Naive thymus-derived CD4-positive, alpha-beta T cell (primary cell): ENCODE data around the gene GHR. TPM values are rescaled to one million over a fixed set of nuclear protein-coding genes. Genes with fewer than 3 reads are reported as not detected.

Experiments used
- ATAC-seq: fragments of 150-1000 bp; cut with Tn5 transposase; 2 replicates; pipeline ENCODE4 v1.10.0; 2021; ENCODE audit warnings: mild to moderate bottlenecking, moderate library complexity
- CTCF ChIA-PET: fragments of 350-600 bp; sonication (Branson Sonifier 250); formaldehyde crosslinking; loops from one replicate; lab custom pipeline; 2021; ENCODE audit warnings: antibody characterized with exemption; lab: Charles Lee
- POLR2A ChIA-PET: fragments of 350-600 bp; sonication (Branson Sonifier 250); formaldehyde crosslinking; loops from one replicate; lab custom pipeline; 2021; ENCODE audit warnings: antibody characterized with exemption, inconsistent platforms; lab: Charles Lee
- DNase-seq, 9 donors: peaks; one replicate each; pipeline versions ENCODE4 v3.0.0 to v3.0.0-alpha.2; 2020 to 2022; ENCODE audit warnings: mixed read lengths in 1 of 9
- H3K27ac ChIP-seq: one replicate; pipeline ENCODE4 v1.7.0; 2013; ENCODE audit warnings: mild to moderate bottlenecking, low read depth, low read length, moderate library complexity
- H3K27me3 ChIP-seq, 2 donors: one replicate each; pipeline ENCODE4 v1.7.0; 2013; ENCODE audit warnings: low read length in 2 of 2, mild to moderate bottlenecking in 2 of 2, moderate library complexity in 2 of 2; ENCODE audit not compliant: control insufficient read depth in 2 of 2, insufficient read depth in 2 of 2
- H3K36me3 ChIP-seq, 3 experiments: 1 replicate in 2 of 3; 2 replicates in 1 of 3; pipeline ENCODE4 v1.7.0; 2013; ENCODE audit warnings: low read length in 3 of 3, mild to moderate bottlenecking in 3 of 3, moderate library complexity in 1 of 3; ENCODE audit not compliant: insufficient read depth in 3 of 3, control insufficient read depth in 2 of 3
- H3K4me1 ChIP-seq, 2 donors: one replicate each; pipeline ENCODE4 v1.7.0; 2013; ENCODE audit warnings: low read length in 2 of 2, mild to moderate bottlenecking in 2 of 2, moderate library complexity in 1 of 2; ENCODE audit not compliant: control insufficient read depth in 2 of 2, insufficient read depth in 2 of 2
- H3K4me3 ChIP-seq: 2 replicates; pipeline ENCODE4 v1.7.0; 2013; ENCODE audit warnings: mild to moderate bottlenecking, low read length
- H3K9me3 ChIP-seq, 3 experiments: 1 replicate in 2 of 3; 2 replicates in 1 of 3; pipeline ENCODE4 v1.7.0; 2013; ENCODE audit warnings: low read length in 3 of 3; ENCODE audit not compliant: control insufficient read depth in 2 of 3
- H3K27ac Mint-ChIP-seq, 9 donors: one replicate each; pipeline ENCODE4 v1.8.0; 2020 to 2022; ENCODE audit warnings: mixed read lengths in 9 of 9, mild to moderate bottlenecking in 8 of 9, moderate library complexity in 5 of 9, inconsistent platforms in 2 of 9
- H3K27me3 Mint-ChIP-seq, 5 donors: one replicate each; pipeline ENCODE4 v1.8.0; 2021 to 2022; ENCODE audit warnings: mixed read lengths in 5 of 5, mild to moderate bottlenecking in 1 of 5
- H3K36me3 Mint-ChIP-seq, 5 donors: one replicate each; pipeline ENCODE4 v1.8.0; 2020 to 2022; ENCODE audit warnings: mixed read lengths in 5 of 5, mild to moderate bottlenecking in 3 of 5, inconsistent platforms in 1 of 5
- H3K4me1 Mint-ChIP-seq, 7 donors: one replicate each; pipeline ENCODE4 v1.8.0; 2020 to 2022; ENCODE audit warnings: mixed read lengths in 7 of 7, mild to moderate bottlenecking in 3 of 7, inconsistent platforms in 1 of 7
- H3K4me3 Mint-ChIP-seq, 10 donors: one replicate each; pipeline ENCODE4 v1.8.0; 2020 to 2022; ENCODE audit warnings: mild to moderate bottlenecking in 10 of 10, mixed read lengths in 10 of 10, moderate library complexity in 6 of 10, inconsistent platforms in 2 of 10
- H3K9me3 Mint-ChIP-seq, 11 donors: one replicate each; pipeline ENCODE4 v1.8.0; 2020 to 2022; ENCODE audit warnings: mixed read lengths in 11 of 11, mild to moderate bottlenecking in 4 of 11, inconsistent platforms in 1 of 11, moderate library complexity in 1 of 11
- intact Hi-C, 2 donors: fragments of 100-400 bp; cut with micrococcal nuclease; formaldehyde crosslinking; loops; one replicate each; pipeline ENCODE4 v1.15.1; 2023
- polyA plus RNA-seq, 2 donors: library from polyadenylated mRNA; unstranded; fragments of 300-500 nt; fragmentation: Illumina TruSeq; gene quantifications; one replicate each; pipeline ENCODE4 v1.2.3, GENCODE V29; 2021
- total RNA-seq, 6 experiments: library from RNA in 5 of 6; stranded (reverse) in 5 of 6; gene quantifications; 1 replicate in 5 of 6; 2 replicates in 1 of 6; pipeline ENCODE4 v1.2.3 and lab custom pipeline; 2021 to 2026

The GHR gene
- total RNA-seq (not detected), polyA plus RNA-seq (not detected), total RNA-seq (lab: John Stamatoyannopoulos, UW) (not detected)

DNA sequence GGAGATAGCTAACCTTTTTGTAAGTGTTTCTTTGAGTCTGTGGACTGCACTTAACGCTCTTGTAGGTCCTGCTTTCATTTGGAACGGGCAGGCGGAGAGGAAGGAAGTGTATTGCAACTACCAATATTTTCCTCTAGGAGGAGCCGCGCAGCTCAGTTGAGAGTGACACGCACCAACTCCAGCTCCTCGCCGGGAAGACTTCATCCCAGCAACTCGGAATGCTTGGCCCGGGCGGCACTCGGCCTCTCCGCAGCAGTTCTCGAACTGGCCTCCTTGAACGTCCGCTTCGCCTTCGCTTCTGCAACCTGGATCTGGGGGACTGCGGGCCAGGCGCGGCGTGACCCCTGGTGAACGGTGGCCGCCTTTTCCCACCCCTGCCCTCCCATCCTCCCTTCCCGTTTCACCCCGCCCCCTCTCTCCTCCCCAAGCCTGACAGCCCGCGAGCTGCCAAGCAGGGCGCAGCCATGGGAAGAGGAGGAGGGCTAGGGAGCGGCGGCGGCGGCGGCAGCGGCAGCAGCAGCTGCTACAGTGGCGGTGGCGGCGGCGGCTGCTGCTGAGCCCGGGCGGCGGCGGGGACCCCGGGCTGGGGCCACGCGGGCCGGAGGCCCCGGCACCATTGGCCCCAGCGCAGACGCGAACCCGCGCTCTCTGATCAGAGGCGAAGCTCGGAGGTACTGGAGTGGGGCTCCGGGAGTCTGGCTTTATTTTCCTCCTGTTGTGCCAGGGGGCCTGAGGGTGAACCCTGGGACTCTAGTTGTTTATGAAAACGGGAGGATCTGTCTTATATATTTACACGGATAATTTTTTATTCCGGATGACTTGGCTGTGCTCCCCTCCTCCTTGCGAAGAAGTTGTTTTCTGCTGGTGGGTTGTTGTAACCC, at the start of gene GHR:
GHR (plus strand) TSS at position 155 of the 881 bp plus-strand sequence. CDS start 142,436 bp downstream, outside the sequence.
- no peak within 1 kb of the TSS for H3K4me3 ChIP-seq
- POLR2A ChIA-PET = no interaction called here
- H3K36me3 ChIP-seq = no peaks in the 10 kb centered on the region
- no peaks in the 10 kb centered on the region for H3K9me3 ChIP-seq
- intact Hi-C loops = loop anchor here in 1 of 2 donors (1.0 kb wide), 2 partner anchors 344 to 466 kb away; no protein-coding TSS in a partner anchor
- H3K27me3 ChIP-seq = no peaks in the 10 kb centered on the region
- CTCF ChIA-PET = no interaction called here
- H3K4me1 ChIP-seq = no peaks in the 10 kb centered on the region
- Mint-ChIP-seq H3K4me1 (no peaks in the 10 kb centered on the region), H3K27ac (no peak within 1 kb of the TSS), H3K9me3 (peaks cover 0 to 11% (median 2%) of the 10 kb centered on the region in 11 donors), H3K27me3 (peaks cover 11 to 42% (median 26%) of the 10 kb centered on the region in 5 donors), H3K4me3 (peak within 1 kb of the TSS in 1 of 10 donors; percentile 9), H3K36me3 (no peaks in the 10 kb centered on the region)
- H3K27ac ChIP-seq = no peak within 1 kb of the TSS
- peak; percentile 61 for ATAC-seq
- peak in 2 of 9 donors; percentile 4 to 21 for DNase-seq

GRCh38 chr5:42374679-42375273, 48.5 kb upstream of the GHR start:
- intact Hi-C loops = no loop called here
- Histone ChIP-seq H3K9me3 (no peaks in the 10 kb centered on the region), H3K27me3 (no peaks in the 10 kb centered on the region), H3K4me3 (no peak overlapping the region), H3K27ac (no peak overlapping the region), H3K36me3 (no peaks in the 10 kb centered on the region), H3K4me1 (no peaks in the 10 kb centered on the region)
- H3K36me3 Mint-ChIP-seq = peaks cover 0 to 4% (median 0%) of the 10 kb centered on the region in 5 donors
- ChIA-PET CTCF (no interaction called here), POLR2A (no interaction called here)
- no peak overlapping the region for H3K27ac Mint-ChIP-seq
- no peaks in the 10 kb centered on the region for H3K4me1 Mint-ChIP-seq
- no peaks in the 10 kb centered on the region for H3K27me3 Mint-ChIP-seq
- H3K9me3 Mint-ChIP-seq = peaks cover 0 to 21% (median 6%) of the 10 kb centered on the region in 11 donors
- no peak overlapping the region for H3K4me3 Mint-ChIP-seq
- no peak for DNase-seq
- ATAC-seq = no peak

GRCh38 chr5:42377496-42377895, 45.7 kb upstream of the GHR start:
- Histone ChIP-seq H3K4me1 (no peaks in the 10 kb centered on the region), H3K27me3 (no peaks in the 10 kb centered on the region), H3K9me3 (no peaks in the 10 kb centered on the region), H3K36me3 (no peaks in the 10 kb centered on the region), H3K4me3 (no peak overlapping the region), H3K27ac (no peak overlapping the region)
- Mint-ChIP-seq H3K4me1 (no peaks in the 10 kb centered on the region), H3K27me3 (peaks cover 0 to 5% (median 0%) of the 10 kb centered on the region in 5 donors), H3K36me3 (peaks cover 0 to 4% (median 0%) of the 10 kb centered on the region in 5 donors), H3K27ac (no peak overlapping the region), H3K4me3 (no peak overlapping the region), H3K9me3 (peaks cover 0 to 21% (median 6%) of the 10 kb centered on the region in 11 donors)
- POLR2A ChIA-PET = no interaction called here
- CTCF ChIA-PET = no interaction called here
- intact Hi-C loops = no loop called here
- ATAC-seq (no peak), DNase-seq (no peak)

- H3K4me3 Mint-ChIP-seq = no peak overlapping the region
Observed at GRCh38 chr5:42381973-42382372, 41.3 kb upstream of the GHR start.

GRCh38 chr5:42387563-42387962, 35.7 kb upstream of the GHR start:
- Mint-ChIP-seq H3K36me3 (no peaks in the 10 kb centered on the region), H3K4me1 (no peaks in the 10 kb centered on the region), H3K4me3 (no peak overlapping the region), H3K27ac (no peak overlapping the region), H3K27me3 (peaks cover 0 to 5% (median 0%) of the 10 kb centered on the region in 5 donors), H3K9me3 (peaks cover 0 to 21% (median 4%) of the 10 kb centered on the region in 11 donors)
- H3K4me3 ChIP-seq = no peak overlapping the region
- CTCF ChIA-PET = no interaction called here
- POLR2A ChIA-PET = no interaction called here
- no peaks in the 10 kb centered on the region for H3K36me3 ChIP-seq
- peaks cover 0 to 2% (median 0%) of the 10 kb centered on the region in 3 experiments for H3K9me3 ChIP-seq
- no peaks in the 10 kb centered on the region for H3K27me3 ChIP-seq
- DNase-seq (no peak), ATAC-seq (no peak)
- H3K4me1 ChIP-seq = no peaks in the 10 kb centered on the region
- intact Hi-C loops = no loop called here
- no peak overlapping the region for H3K27ac ChIP-seq

More at GRCh38 chr5:42381973-42382372, 41.3 kb upstream of the GHR start:
- peaks cover 0 to 4% (median 0%) of the 10 kb centered on the region in 11 donors for H3K9me3 Mint-ChIP-seq
- ATAC-seq (no peak), DNase-seq (no peak)
- H3K4me1 Mint-ChIP-seq = no peaks in the 10 kb centered on the region
- intact Hi-C loops = no loop called here
- no peaks in the 10 kb centered on the region for H3K36me3 Mint-ChIP-seq
- Histone ChIP-seq H3K9me3 (no peaks in the 10 kb centered on the region), H3K27me3 (no peaks in the 10 kb centered on the region), H3K27ac (no peak overlapping the region), H3K4me3 (no peak overlapping the region), H3K4me1 (no peaks in the 10 kb centered on the region), H3K36me3 (no peaks in the 10 kb centered on the region)
- no peak overlapping the region for H3K27ac Mint-ChIP-seq
- CTCF ChIA-PET = no interaction called here
- H3K27me3 Mint-ChIP-seq = peaks cover 0 to 5% (median 0%) of the 10 kb centered on the region in 5 donors
- POLR2A ChIA-PET = no interaction called here

DNA sequence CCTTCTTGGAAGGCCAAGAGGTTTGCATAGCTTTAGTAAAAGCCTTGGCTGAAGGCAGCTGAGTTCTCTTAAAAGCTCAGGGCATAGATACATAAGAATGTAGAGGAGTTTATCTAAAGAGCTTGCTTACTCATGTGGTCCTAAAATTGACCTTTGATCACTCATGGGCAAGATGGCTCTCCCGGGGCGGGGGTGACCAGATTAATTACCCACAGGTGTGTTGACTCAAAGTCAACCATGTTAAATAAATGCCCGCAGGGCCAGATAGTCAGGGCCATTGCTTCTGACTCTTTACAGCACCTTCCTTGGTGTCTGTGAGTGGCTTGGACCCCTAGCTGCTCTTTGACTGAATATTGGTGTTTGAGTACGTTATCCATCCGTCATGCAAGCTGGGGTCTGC, 33.1 kb upstream of the GHR start:
- ChIA-PET CTCF (no interaction called here), POLR2A (no interaction called here)
- no peak overlapping the region for H3K4me3 Mint-ChIP-seq
- ATAC-seq (no peak), DNase-seq (no peak)
- Histone ChIP-seq H3K36me3 (no peaks in the 10 kb centered on the region), H3K4me1 (no peaks in the 10 kb centered on the region), H3K27ac (no peak overlapping the region), H3K27me3 (no peaks in the 10 kb centered on the region), H3K4me3 (no peak overlapping the region), H3K9me3 (peaks cover 0 to 12% (median 0%) of the 10 kb centered on the region in 3 experiments)
- no peak overlapping the region for H3K27ac Mint-ChIP-seq
- peaks cover 0 to 5% (median 0%) of the 10 kb centered on the region in 5 donors for H3K27me3 Mint-ChIP-seq
- H3K9me3 Mint-ChIP-seq = peaks cover 0 to 34% (median 10%) of the 10 kb centered on the region in 11 donors
- intact Hi-C loops = no loop called here
- H3K36me3 Mint-ChIP-seq = peaks cover 0 to 6% (median 0%) of the 10 kb centered on the region in 5 donors
- H3K4me1 Mint-ChIP-seq = no peaks in the 10 kb centered on the region
